Spleen (tissue), 11 donors: ENCODE results near the gene AP5B1. TPM values are rescaled to one million over a fixed set of nuclear protein-coding genes. Genes with fewer than 3 reads are reported as not detected.

Experiments
- DNase-seq: peaks from one replicate; pipeline ENCODE4 v3.0.0-alpha.2; 2020
- H3K27ac ChIP-seq, 8 donors: fragments of 200-600 bp; sonication (generic) in 7 of 8; 1 replicate in 4 of 8; 2 replicates in 4 of 8; pipeline versions ENCODE4 v1.5.0 to v1.8.0; 2016 to 2021; ENCODE audit warnings: inconsistent platforms in 4 of 8, mild to moderate bottlenecking in 4 of 8, moderate library complexity in 1 of 8
- H3K27me3 ChIP-seq, 7 donors: fragments of 200-600 bp; sonication (generic) in 6 of 7; replicated peaks in 1 of 7; 1 replicate in 4 of 7; 2 replicates in 3 of 7; pipeline versions ENCODE4 v1.5.0 to v1.8.0; 2016 to 2021; ENCODE audit warnings: inconsistent platforms in 3 of 7, mild to moderate bottlenecking in 1 of 7
- H3K36me3 ChIP-seq, 6 donors: fragments of 200-600 bp; sonication (generic) in 5 of 6; 1 replicate in 4 of 6; 2 replicates in 2 of 6; pipeline versions ENCODE4 v1.5.0 to v1.8.0; 2016 to 2021; ENCODE audit warnings: inconsistent platforms in 2 of 6
- H3K4me1 ChIP-seq, 6 donors: fragments of 200-600 bp; sonication (generic) in 5 of 6; 1 replicate in 3 of 6; 2 replicates in 3 of 6; pipeline versions ENCODE4 v1.5.0 to v1.8.0; 2016 to 2021; ENCODE audit warnings: inconsistent platforms in 3 of 6
- H3K4me3 ChIP-seq, 8 donors: fragments of 200-600 bp; sonication (generic) in 7 of 8; 1 replicate in 4 of 8; 2 replicates in 4 of 8; pipeline versions ENCODE4 v1.5.0 to v1.8.0; 2016 to 2021; ENCODE audit warnings: inconsistent platforms in 4 of 8, mild to moderate bottlenecking in 4 of 8, moderate library complexity in 2 of 8
- H3K9me3 ChIP-seq, 8 donors: fragments of 200-600 bp; sonication (generic) in 7 of 8; 1 replicate in 4 of 8; 2 replicates in 4 of 8; pipeline versions ENCODE4 v1.5.0 to v1.8.0; 2016 to 2021; ENCODE audit warnings: inconsistent platforms in 4 of 8
- CTCF ChIP-seq, 11 experiments: fragments of 200-600 bp in 7 of 11; fragments of 450-650 bp in 4 of 11; sonication (generic) in 4 of 11; IDR thresholded peaks in 8 of 11; conservative IDR thresholded peaks in 3 of 11; 1 replicate in 7 of 11; 2 replicates in 4 of 11; pipeline versions ENCODE4 v1.4.0 to v1.8.0; 2016 to 2021; ENCODE audit warnings: antibody characterized with exemption in 11 of 11, inconsistent platforms in 4 of 11, mild to moderate bottlenecking in 1 of 11
- POLR2A ChIP-seq, 3 donors: fragments of 450-650 bp; IDR thresholded peaks; one replicate each; pipeline ENCODE4 v1.5.1; 2017; ENCODE audit warnings: antibody characterized with exemption in 3 of 3, mild to moderate bottlenecking in 1 of 3
- POLR2AphosphoS5 ChIP-seq, 3 donors: sonication (generic); formaldehyde crosslinking; IDR thresholded peaks; one replicate each; pipeline ENCODE4 v1.5.1; 2017; ENCODE audit warnings: antibody characterized with exemption in 3 of 3
- WGBS, 5 donors: extraction: QIAGEN DNeasy Blood & Tissue Kit in 3 of 5; methylation state at CpG; one replicate each; pipeline versions ENCODE4 v1.1.5 to v1.1.7; 2013 to 2018; 5-methylcytosine and 5-hydroxymethylcytosine counted together
- intact Hi-C: fragments of 100-400 bp; cut with DNase I; formaldehyde crosslinking; loops from one replicate; pipeline ENCODE4 v1.15.0; 2023; ENCODE audit warnings: low total_unique reads
- polyA plus RNA-seq, 3 donors: library from polyadenylated mRNA; stranded (reverse); fragments of 200-250 nt; gene quantifications; one replicate each; pipeline ENCODE4 v1.2.1, GENCODE V29; 2013
- total RNA-seq, 7 donors: library from RNA; depleted of rRNA in 3 of 7; stranded (reverse); fragments of >200 nt in 3 of 7; fragmentation: NEBNext Ultra II Directional in 4 of 7; extraction: Animal tissue kit (Norgen Biotek cat#: 25700) in 4 of 7; gene quantifications; one replicate each; pipeline versions ENCODE4 v1.1.0 to v1.2.1, GENCODE V29; 2016 to 2021
- donor health status: healthy with polysubstance abuse.
- donor health status: DM: no; HTN: no; CAD: no; lungs with moderate emphysema.
- donor health status: DM: no; HTN: no; CAD: no.
- donor health status: Bipolar disorder and iron deficiency.
- donor health status: healthy.
- donor health status: DM: no; HTN: no; CAD: no.
- donor health status: DM: yes; HTN: yes; CAD: no.

The AP5B1 gene
- total and polyA plus RNA-seq, 10 donors, result 2.8 to 58.9 (median 29.8) TPM

GRCh38 chr11:65774525-65775306, 6.1 kb downstream of the AP5B1 start:
- Histone ChIP-seq H3K9me3 (no peaks in the 10 kb centered on the region), H3K36me3 (peaks cover 0 to 35% (median 22%) of the 10 kb centered on the region in 6 donors), H3K27me3 (no peaks in the 10 kb centered on the region), H3K4me3 (peak overlapping the region in 1 of 8 donors; percentile 97), H3K27ac (peak overlapping the region in 7 of 8 donors; percentile 68 to 97 (median 91)), H3K4me1 (peaks cover 8 to 81% (median 45%) of the 10 kb centered on the region in 6 donors)
- peak; percentile 69 for DNase-seq
- intact Hi-C loops, result loop anchor here (5.0 to 10.0 kb wide), 2 partner anchors 43 to 50 kb away; partner anchors contain the start of gene RNASEH2C
- WGBS, 5 donors, result 79 to 94% (median 91%) methylated on average over 9 of the region's 9 CpGs
- TF ChIP-seq CTCF (IDR thresholded peaks at IDR 0.05 in 8 of 11, conservative IDR thresholded peaks at IDR 0.05 in 3 of 11) (no peak), POLR2AphosphoS5 (IDR thresholded peaks at IDR 0.05) (peak in 1 of 3 donors; percentile 11)

GRCh38 chr11:65773784-65774411, 6.9 kb downstream of the AP5B1 start:
- H3K36me3 ChIP-seq, result peaks cover 0 to 29% (median 19%) of the 10 kb centered on the region in 6 donors
- H3K4me1 ChIP-seq, result peaks cover 0 to 79% (median 41%) of the 10 kb centered on the region in 6 donors
- H3K4me3 ChIP-seq, result peak overlapping the region in 1 of 8 donors; percentile 97
- 52 to 64% (median 56%) methylated on average over 8 of the region's 8 CpGs for WGBS, 5 donors
- H3K27me3 ChIP-seq, result no peaks in the 10 kb centered on the region
- intact Hi-C loops, result loop anchor here (5.0 to 10.0 kb wide), 2 partner anchors 43 to 49 kb away; partner anchors contain the start of gene RNASEH2C
- no peaks in the 10 kb centered on the region for H3K9me3 ChIP-seq
- no peak for TF ChIP-seq CTCF (IDR thresholded peaks at IDR 0.05 in 8 of 11, conservative IDR thresholded peaks at IDR 0.05 in 3 of 11)
- TF ChIP-seq POLR2A (IDR thresholded peaks at IDR 0.05), result no peak
- no peak for TF ChIP-seq POLR2AphosphoS5 (IDR thresholded peaks at IDR 0.05)
- no peak for DNase-seq
- peak overlapping the region in 6 of 8 donors; percentile 88 to 97 (median 92) for H3K27ac ChIP-seq

- Histone ChIP-seq H3K9me3 (no peaks in the 10 kb centered on the region), H3K27me3 (no peaks in the 10 kb centered on the region), H3K4me1 (peaks cover 0 to 60% (median 23%) of the 10 kb centered on the region in 6 donors), H3K4me3 (no peak overlapping the region), H3K36me3 (peaks cover 0 to 6% (median 0%) of the 10 kb centered on the region in 6 donors), H3K27ac (peak overlapping the region in 1 of 8 donors; percentile 67)
- no peak for TF ChIP-seq POLR2AphosphoS5 (IDR thresholded peaks at IDR 0.05)
- no peak for TF ChIP-seq CTCF (IDR thresholded peaks at IDR 0.05 in 8 of 11, conservative IDR thresholded peaks at IDR 0.05 in 3 of 11)
- no peak for TF ChIP-seq POLR2A (IDR thresholded peaks at IDR 0.05)
- DNase-seq, result no peak
- intact Hi-C loops, result loop anchor here (5.0 to 10.0 kb wide), 2 partner anchors 46 to 47 kb away; partner anchors contain the start of gene RNASEH2C
- WGBS, 5 donors, result 64 to 75% (median 71%) methylated on average over 6 of the region's 6 CpGs
These were observed 9.1 kb downstream of the AP5B1 start for GRCh38 chr11:65771589-65772112.
